Activated naive CD8-positive, alpha-beta T cell treated with anti-CD3 and anti-CD28 coated beads, Interleukin-2, amount 50 U/mL, for 24 hours (primary cell): ENCODE data around the gene NLK.
"Not testable (repeated sequence)": the region's sequence is repeated elsewhere in the genome, so short reads cannot be mapped to it uniquely, and the experiment has no call there.

Experiments
- ATAC-seq: fragments of 150-1000 bp; cut with Tn5 transposase; one replicate; pipeline ENCODE4 v1.10.0; 2021
- DNase-seq: peaks from one replicate; pipeline ENCODE4 v3.0.0; 2021
- H3K27ac Mint-ChIP-seq: one replicate; pipeline ENCODE4 v1.8.0; 2021; ENCODE audit warnings: mild to moderate bottlenecking, mixed read lengths
- H3K27me3 Mint-ChIP-seq: one replicate; pipeline ENCODE4 v1.8.0; 2021; ENCODE audit warnings: mixed read lengths
- H3K36me3 Mint-ChIP-seq: one replicate; pipeline ENCODE4 v1.8.0; 2021; ENCODE audit warnings: low read depth, mixed read lengths
- H3K4me1 Mint-ChIP-seq: one replicate; pipeline ENCODE4 v1.8.0; 2021; ENCODE audit warnings: mixed read lengths
- H3K4me3 Mint-ChIP-seq: one replicate; pipeline ENCODE4 v1.8.0; 2021; ENCODE audit warnings: mild to moderate bottlenecking, moderate library complexity, mixed read lengths
- H3K9me3 Mint-ChIP-seq: one replicate; pipeline ENCODE4 v1.8.0; 2021; ENCODE audit warnings: mixed read lengths

NLK gene

GRCh38 chr17:28029044-28029443 is 13.4 kb upstream of the NLK start:
- Mint-ChIP-seq H3K36me3 (no peaks in the 10 kb centered on the region), H3K27ac (no peak overlapping the region), H3K4me3 (no peak overlapping the region), H3K9me3 (no peaks in the 10 kb centered on the region), H3K4me1 (no peaks in the 10 kb centered on the region), H3K27me3 (peaks cover 2% of the 10 kb centered on the region)
- DNase-seq = no peak
- ATAC-seq = no peak

- no peak overlapping the region for H3K4me3 Mint-ChIP-seq
- no peaks in the 10 kb centered on the region for H3K9me3 Mint-ChIP-seq
- no peaks in the 10 kb centered on the region for H3K4me1 Mint-ChIP-seq
- no peaks in the 10 kb centered on the region for H3K27me3 Mint-ChIP-seq
- DNase-seq (no peak), ATAC-seq (no peak)
- no peaks in the 10 kb centered on the region for H3K36me3 Mint-ChIP-seq
- no peak overlapping the region for H3K27ac Mint-ChIP-seq
Observed at GRCh38 chr17:28030386-28030785, 12.1 kb upstream of the NLK start.

- no peaks in the 10 kb centered on the region for H3K36me3 Mint-ChIP-seq
- H3K9me3 Mint-ChIP-seq = no peaks in the 10 kb centered on the region
- H3K4me3 Mint-ChIP-seq = no peak overlapping the region
- no peaks in the 10 kb centered on the region for H3K27me3 Mint-ChIP-seq
- no peaks in the 10 kb centered on the region for H3K4me1 Mint-ChIP-seq
- ATAC-seq = no peak
- DNase-seq = no peak
- H3K27ac Mint-ChIP-seq = no peak overlapping the region
Observed at GRCh38 chr17:28031174-28031573, 11.3 kb upstream of the NLK start.

GRCh38 chr17:28033972-28034714 is 8.3 kb upstream of the NLK start:
- no peak for DNase-seq
- no peaks in the 10 kb centered on the region for H3K36me3 Mint-ChIP-seq
- H3K27me3 Mint-ChIP-seq = no peaks in the 10 kb centered on the region
- H3K27ac Mint-ChIP-seq = no peak overlapping the region
- H3K4me3 Mint-ChIP-seq = no peak overlapping the region
- no peak for ATAC-seq
- no peaks in the 10 kb centered on the region for H3K9me3 Mint-ChIP-seq
- peaks cover 2% of the 10 kb centered on the region for H3K4me1 Mint-ChIP-seq

- H3K9me3 Mint-ChIP-seq, H3K4me3 Mint-ChIP-seq, H3K27me3 Mint-ChIP-seq, DNase-seq, H3K4me1 Mint-ChIP-seq, H3K27ac Mint-ChIP-seq, ATAC-seq, H3K36me3 Mint-ChIP-seq: not testable (repeated sequence)
Observed at GRCh38 chr17:28035452-28035851, 7.0 kb upstream of the NLK start.

- not testable (repeated sequence) for H3K36me3 Mint-ChIP-seq, H3K4me3 Mint-ChIP-seq, ATAC-seq, H3K27me3 Mint-ChIP-seq, DNase-seq, H3K4me1 Mint-ChIP-seq, H3K9me3 Mint-ChIP-seq, H3K27ac Mint-ChIP-seq
Observed at GRCh38 chr17:28035884-28036283, 6.6 kb upstream of the NLK start.

GRCh38 chr17:28038802-28039201 is 3.7 kb upstream of the NLK start:
- no peak overlapping the region for H3K27ac Mint-ChIP-seq
- H3K4me1 Mint-ChIP-seq = peaks cover 31% of the 10 kb centered on the region
- H3K36me3 Mint-ChIP-seq = peaks cover 6% of the 10 kb centered on the region
- H3K27me3 Mint-ChIP-seq = no peaks in the 10 kb centered on the region
- DNase-seq (no peak), ATAC-seq (no peak)
- H3K4me3 Mint-ChIP-seq = no peak overlapping the region
- H3K9me3 Mint-ChIP-seq = no peaks in the 10 kb centered on the region

GRCh38 chr17:28039251-28039650 is 3.2 kb upstream of the NLK start:
- ATAC-seq (no peak), DNase-seq (no peak)
- H3K4me1 Mint-ChIP-seq = peaks cover 36% of the 10 kb centered on the region
- H3K27ac Mint-ChIP-seq = no peak overlapping the region
- peaks cover 6% of the 10 kb centered on the region for H3K36me3 Mint-ChIP-seq
- no peaks in the 10 kb centered on the region for H3K27me3 Mint-ChIP-seq
- H3K4me3 Mint-ChIP-seq = no peak overlapping the region
- no peaks in the 10 kb centered on the region for H3K9me3 Mint-ChIP-seq

GRCh38 chr17:28040406-28040805 is 2.1 kb upstream of the NLK start:
- Mint-ChIP-seq H3K36me3 (peaks cover 8% of the 10 kb centered on the region), H3K4me1 (peaks cover 46% of the 10 kb centered on the region), H3K4me3 (peak overlapping the region; percentile 84)

GRCh38 chr17:28041068-28041843 is 1.2 kb upstream of the NLK start:
- H3K27ac Mint-ChIP-seq = peak overlapping the region; percentile 83
- H3K9me3 Mint-ChIP-seq = no peaks in the 10 kb centered on the region
- H3K27me3 Mint-ChIP-seq = no peaks in the 10 kb centered on the region
- peaks cover 8% of the 10 kb centered on the region for H3K36me3 Mint-ChIP-seq
- H3K4me3 Mint-ChIP-seq = peak overlapping the region; percentile 84
- ATAC-seq (peak; percentile 96), DNase-seq (peak; percentile 99)
- peaks cover 54% of the 10 kb centered on the region for H3K4me1 Mint-ChIP-seq

More at GRCh38 chr17:28040406-28040805, 2.1 kb upstream of the NLK start:
- H3K27ac Mint-ChIP-seq = no peak overlapping the region
- no peak for DNase-seq
- no peaks in the 10 kb centered on the region for H3K9me3 Mint-ChIP-seq
- no peaks in the 10 kb centered on the region for H3K27me3 Mint-ChIP-seq
- no peak for ATAC-seq

GRCh38 chr17:28041844-28042656 is 427 bp upstream of the NLK start:
- Mint-ChIP-seq H3K4me3 (peak overlapping the region; percentile 84), H3K36me3 (peaks cover 10% of the 10 kb centered on the region), H3K27ac (peak overlapping the region; percentile 66), H3K9me3 (no peaks in the 10 kb centered on the region), H3K4me1 (peaks cover 62% of the 10 kb centered on the region), H3K27me3 (no peaks in the 10 kb centered on the region)
- ATAC-seq (peak; percentile 12), DNase-seq (no peak)

GRCh38 chr17:28042721-28043291 is 329 bp downstream of the NLK start:
- Mint-ChIP-seq H3K36me3 (peaks cover 10% of the 10 kb centered on the region), H3K27ac (peak overlapping the region; percentile 66), H3K27me3 (no peaks in the 10 kb centered on the region), H3K4me3 (peak overlapping the region; percentile 84), H3K4me1 (peaks cover 70% of the 10 kb centered on the region), H3K9me3 (no peaks in the 10 kb centered on the region)
- no peak for ATAC-seq
- DNase-seq = no peak

GRCh38 chr17:28043296-28043695 is 819 bp downstream of the NLK start:
- DNase-seq = no peak
- Mint-ChIP-seq H3K9me3 (no peaks in the 10 kb centered on the region), H3K4me1 (peaks cover 75% of the 10 kb centered on the region), H3K36me3 (peaks cover 13% of the 10 kb centered on the region), H3K27me3 (no peaks in the 10 kb centered on the region), H3K4me3 (peak overlapping the region; percentile 84), H3K27ac (peak overlapping the region; percentile 66)
- no peak for ATAC-seq

- peaks cover 13% of the 10 kb centered on the region for H3K36me3 Mint-ChIP-seq
- no peak for ATAC-seq
- DNase-seq = no peak
- H3K27ac Mint-ChIP-seq = no peak overlapping the region
- H3K9me3 Mint-ChIP-seq = no peaks in the 10 kb centered on the region
- peak overlapping the region; percentile 84 for H3K4me3 Mint-ChIP-seq
- H3K4me1 Mint-ChIP-seq = peaks cover 79% of the 10 kb centered on the region
- no peaks in the 10 kb centered on the region for H3K27me3 Mint-ChIP-seq
Observed at GRCh38 chr17:28043741-28044140, 1.3 kb downstream of the NLK start.
